Mucosa of descending colon (tissue), 3 donors: ENCODE data around the gene MAPKAPK3. TPM values are rescaled to one million over a fixed set of nuclear protein-coding genes. Genes with fewer than 3 reads are reported as not detected.
A peak's percentile ranks its signal among the peaks of the same experiment; 100 is the strongest.

Experiments
- ATAC-seq: fragments of 200-7000 bp; cut with Tn5 transposase; one replicate; pipeline ENCODE4 v1.9.1; 2020; ENCODE audit warnings: mild to moderate bottlenecking, moderate library complexity
- DNase-seq, 3 donors: peaks; one replicate each; pipeline ENCODE4 v3.0.0-alpha.2; 2020
- H3K36me3 ChIP-seq: fragments of 200-600 bp; one replicate; pipeline ENCODE4 v1.8.0; 2021; ENCODE audit warnings: low read depth, mild to moderate bottlenecking
- H3K4me1 ChIP-seq: fragments of 200-600 bp; one replicate; pipeline ENCODE4 v1.8.0; 2021; ENCODE audit warnings: low read depth, mild to moderate bottlenecking
- H3K4me3 ChIP-seq: fragments of 200-600 bp; one replicate; pipeline ENCODE4 v1.8.0; 2021; ENCODE audit warnings: mild to moderate bottlenecking
- H3K9me3 ChIP-seq: fragments of 200-600 bp; one replicate; pipeline ENCODE4 v1.8.0; 2021; ENCODE audit warnings: mild to moderate bottlenecking
- CTCF ChIP-seq: fragments of 200-600 bp; IDR thresholded peaks from one replicate; pipeline ENCODE4 v1.8.0; 2022; ENCODE audit warnings: antibody characterized with exemption, mild to moderate bottlenecking
- intact Hi-C, 2 donors: fragments of 100-400 bp; cut with DNase I in 1 of 2; cut with micrococcal nuclease in 1 of 2; formaldehyde crosslinking; loops; one replicate each; pipeline versions ENCODE4 v1.11.0 to v1.11.1; 2022; cut with DNase I, micrococcal nuclease
- total RNA-seq, 3 donors: library from RNA; stranded (reverse); fragmentation: NEBNext Ultra II Directional in 2 of 3; extraction: Animal tissue kit (Norgen Biotek cat#: 25700) in 2 of 3; gene quantifications; one replicate each; pipeline versions ENCODE4 v1.2.1 to v1.2.4, GENCODE V29; 2021 to 2023
- donor health status: DM: no; HTN: no; CAD: no; lungs with moderate emphysema.
- donor health status: DM: no; HTN: no; CAD: no.
- donor health status: DM: no; HTN: yes; CAD: no.

MAPKAPK3 gene
- total RNA-seq, 3 donors from 2014 or later = 21.5 to 33.5 (median 25.5) TPM

GRCh38 chr3:50603261-50604109, 13.5 kb upstream of the MAPKAPK3 start:
- H3K4me1 ChIP-seq = peaks cover 61% of the 10 kb centered on the region
- H3K9me3 ChIP-seq = no peaks in the 10 kb centered on the region
- no peak overlapping the region for H3K4me3 ChIP-seq
- DNase-seq (no peak), ATAC-seq (no peak)
- intact Hi-C loops = no loop called here
- H3K36me3 ChIP-seq = peaks cover 9% of the 10 kb centered on the region
- no peak for TF ChIP-seq CTCF

DNA sequence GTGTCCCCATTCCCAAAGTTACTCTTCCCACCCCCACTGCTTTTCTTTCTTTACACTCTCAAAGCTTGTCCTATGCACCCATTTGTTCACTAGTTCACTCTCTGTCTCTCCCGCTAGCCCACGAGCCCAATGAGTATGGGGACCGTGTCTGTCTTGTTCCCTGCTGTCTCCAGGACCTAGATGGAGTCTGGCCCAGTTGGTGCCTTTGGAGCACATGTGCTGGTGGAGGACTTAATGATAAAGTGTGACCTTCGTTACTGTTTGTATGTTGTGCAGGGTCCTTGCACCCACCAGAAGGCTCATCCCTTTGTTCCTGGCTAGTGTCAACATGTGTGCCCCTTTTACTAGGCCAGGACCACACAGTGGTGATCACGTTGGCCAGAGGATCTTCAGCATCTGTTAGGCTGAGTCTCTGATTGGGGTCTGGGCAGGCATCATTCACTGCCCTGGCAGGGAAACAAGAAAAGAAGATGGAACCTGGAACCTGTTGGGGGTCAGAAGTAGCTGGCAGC, 12.8 kb upstream of the MAPKAPK3 start:
- no peak for TF ChIP-seq CTCF
- ATAC-seq = no peak
- H3K4me3 ChIP-seq = no peak overlapping the region
- intact Hi-C loops = no loop called here
- no peak for DNase-seq
- H3K36me3 ChIP-seq = peaks cover 9% of the 10 kb centered on the region
- no peaks in the 10 kb centered on the region for H3K9me3 ChIP-seq
- H3K4me1 ChIP-seq = peaks cover 66% of the 10 kb centered on the region

- DNase-seq (peak in 2 of 3 donors; percentile 54 to 69), ATAC-seq (no peak)
- Histone ChIP-seq H3K4me1 (peaks cover 71% of the 10 kb centered on the region), H3K4me3 (no peak overlapping the region), H3K36me3 (peaks cover 9% of the 10 kb centered on the region), H3K9me3 (no peaks in the 10 kb centered on the region)
- intact Hi-C loops = no loop called here
- no peak for TF ChIP-seq CTCF
These were observed 12.0 kb upstream of the MAPKAPK3 start for GRCh38 chr3:50604628-50605588.

- H3K9me3 ChIP-seq = no peaks in the 10 kb centered on the region
- no peak overlapping the region for H3K4me3 ChIP-seq
- intact Hi-C loops = no loop called here
- H3K4me1 ChIP-seq = peaks cover 68% of the 10 kb centered on the region
- ATAC-seq (no peak), DNase-seq (no peak)
- peaks cover 9% of the 10 kb centered on the region for H3K36me3 ChIP-seq
- no peak for TF ChIP-seq CTCF
These were observed 11.0 kb upstream of the MAPKAPK3 start for GRCh38 chr3:50605901-50606326.

- Histone ChIP-seq H3K4me1 (peaks cover 62% of the 10 kb centered on the region), H3K9me3 (no peaks in the 10 kb centered on the region), H3K36me3 (peaks cover 9% of the 10 kb centered on the region), H3K4me3 (no peak overlapping the region)
- ATAC-seq (no peak), DNase-seq (peak in 1 of 3 donors; percentile 68)
- intact Hi-C loops = no loop called here
- TF ChIP-seq CTCF = no peak
These were observed 10.4 kb upstream of the MAPKAPK3 start for GRCh38 chr3:50606596-50606995.
